Astrocyte of the cerebellum (primary cell): ENCODE measurements around the gene CS.

Experiments used
- DNase-seq: peaks from one replicate; pipeline ENCODE4 v3.0.0-alpha.2; 2011; ENCODE audit warnings: low read depth
- H3K4me3 ChIP-seq: 2 replicates; pipeline ENCODE4 v1.5.1; 2011; ENCODE audit warnings: mild to moderate bottlenecking, low read depth, low read length, moderate library complexity
- in situ Hi-C: cut with HindIII; loops from 2 replicates; pipeline ENCODE4 v1.10.0; 2017; ENCODE audit warnings: low sequenced_read_pairs
- TF ChIP-seq, protein P1 (sequence below): IDR thresholded peaks from 2 replicates; pipeline ENCODE4 v1.5.1; 2012; ENCODE audit warnings: low read length, low read depth, moderate library complexity, mild to moderate bottlenecking; ENCODE audit errors: missing control alignments

The CS gene

DNA sequence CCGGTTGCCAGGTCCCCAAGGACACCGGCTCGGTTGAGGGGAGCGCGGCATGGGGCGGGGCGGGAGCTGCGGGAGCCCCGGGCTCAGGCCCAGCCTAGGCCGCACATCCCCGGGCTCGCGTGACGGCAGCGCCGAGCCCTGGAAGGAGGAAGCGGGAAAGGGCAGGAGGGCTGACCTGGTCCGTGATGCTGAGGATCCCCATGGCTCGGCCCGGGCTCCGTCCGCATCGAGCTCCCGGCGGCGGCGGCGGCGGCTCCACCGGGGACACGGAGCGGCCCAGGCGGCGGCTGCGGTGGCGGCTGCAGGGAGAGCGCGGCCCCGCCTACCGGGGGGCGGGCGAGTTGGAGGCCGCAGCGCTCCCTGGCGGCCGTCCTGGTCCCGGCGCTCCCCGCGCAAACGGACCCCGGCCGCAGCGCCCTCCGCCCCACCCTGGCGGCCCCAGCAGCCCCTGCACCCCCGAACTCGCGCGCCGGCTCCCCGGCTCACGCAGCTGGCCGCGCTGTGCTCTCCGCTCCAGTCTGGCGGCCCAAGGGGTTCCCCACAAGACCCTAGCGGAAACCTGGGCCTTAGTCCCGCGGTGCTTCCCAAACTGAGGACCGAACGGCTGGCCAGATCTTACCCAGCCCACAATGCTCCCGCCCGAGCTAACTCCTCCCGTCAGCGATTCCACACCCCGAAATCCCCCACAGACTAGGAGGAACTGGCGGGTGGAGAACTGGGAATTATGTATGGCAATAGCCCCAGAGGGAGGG is 41.9 kb downstream of the CS start, which contains the start of gene ANKRD52:
Gene ANKRD52 (minus strand): TSS at position 317 of the 752 bp plus-strand sequence. CDS start 115 bp downstream, at position 202.
- in situ Hi-C loops = no loop called here
- TF ChIP-seq, protein P1, sequence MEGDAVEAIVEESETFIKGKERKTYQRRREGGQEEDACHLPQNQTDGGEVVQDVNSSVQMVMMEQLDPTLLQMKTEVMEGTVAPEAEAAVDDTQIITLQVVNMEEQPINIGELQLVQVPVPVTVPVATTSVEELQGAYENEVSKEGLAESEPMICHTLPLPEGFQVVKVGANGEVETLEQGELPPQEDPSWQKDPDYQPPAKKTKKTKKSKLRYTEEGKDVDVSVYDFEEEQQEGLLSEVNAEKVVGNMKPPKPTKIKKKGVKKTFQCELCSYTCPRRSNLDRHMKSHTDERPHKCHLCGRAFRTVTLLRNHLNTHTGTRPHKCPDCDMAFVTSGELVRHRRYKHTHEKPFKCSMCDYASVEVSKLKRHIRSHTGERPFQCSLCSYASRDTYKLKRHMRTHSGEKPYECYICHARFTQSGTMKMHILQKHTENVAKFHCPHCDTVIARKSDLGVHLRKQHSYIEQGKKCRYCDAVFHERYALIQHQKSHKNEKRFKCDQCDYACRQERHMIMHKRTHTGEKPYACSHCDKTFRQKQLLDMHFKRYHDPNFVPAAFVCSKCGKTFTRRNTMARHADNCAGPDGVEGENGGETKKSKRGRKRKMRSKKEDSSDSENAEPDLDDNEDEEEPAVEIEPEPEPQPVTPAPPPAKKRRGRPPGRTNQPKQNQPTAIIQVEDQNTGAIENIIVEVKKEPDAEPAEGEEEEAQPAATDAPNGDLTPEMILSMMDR = peak; percentile 40
- peak; percentile 32 for DNase-seq
- peak within 1 kb of the TSS; percentile 87 for H3K4me3 ChIP-seq

DNA sequence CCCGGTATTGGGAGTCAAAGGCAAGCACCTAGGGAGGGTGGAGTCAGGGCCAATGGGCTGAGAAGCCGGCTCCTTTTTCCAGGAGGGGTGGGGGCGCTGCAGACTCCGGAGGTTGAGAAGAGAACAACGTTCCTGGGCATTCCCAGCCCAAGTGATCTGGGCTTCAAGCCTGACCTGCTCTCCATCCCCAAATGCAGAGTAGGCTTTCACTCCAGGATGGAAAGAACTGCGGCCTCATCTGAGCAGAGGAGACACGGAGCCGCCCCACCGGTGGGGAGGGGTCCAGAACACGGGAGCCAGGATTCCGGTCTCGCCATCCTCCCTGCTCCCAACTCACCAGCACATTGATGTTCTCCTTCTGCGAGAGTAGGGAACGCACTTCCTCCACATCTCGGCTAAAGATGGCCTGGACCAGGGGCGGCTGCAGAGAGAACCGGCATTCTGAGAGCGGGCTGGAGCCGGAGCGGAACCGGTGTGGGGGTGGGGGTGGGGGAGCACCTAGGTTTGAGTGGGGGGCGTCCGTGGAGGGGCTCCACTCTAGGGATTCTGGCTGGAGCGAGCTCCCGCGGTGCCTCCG is 42.6 kb downstream of the CS start:
- H3K4me3 ChIP-seq = peak overlapping the region; percentile 87
- in situ Hi-C loops = no loop called here
- no peak for DNase-seq
- TF ChIP-seq, protein P1 = peak; percentile 1

DNA sequence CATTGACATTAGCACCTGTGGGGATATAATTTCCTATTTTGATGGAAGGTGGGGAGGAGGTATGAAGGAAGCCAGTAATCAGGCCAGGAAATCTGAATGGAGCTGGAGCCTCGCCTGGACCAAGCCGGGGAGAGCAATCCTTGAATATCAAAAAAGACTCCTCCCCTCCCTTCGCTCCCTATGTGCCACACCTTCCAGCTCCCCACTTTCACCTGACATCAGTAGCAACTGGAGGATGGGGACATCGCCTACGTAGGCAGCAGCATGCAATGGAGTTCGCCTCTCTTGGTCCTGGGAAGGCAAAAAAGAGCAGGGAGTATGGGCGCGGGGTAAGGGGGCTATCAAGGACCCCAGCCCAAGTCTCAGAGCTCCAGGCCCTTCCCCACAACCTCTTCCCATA is 43.1 kb downstream of the CS start:
- in situ Hi-C loops = no loop called here

DNA sequence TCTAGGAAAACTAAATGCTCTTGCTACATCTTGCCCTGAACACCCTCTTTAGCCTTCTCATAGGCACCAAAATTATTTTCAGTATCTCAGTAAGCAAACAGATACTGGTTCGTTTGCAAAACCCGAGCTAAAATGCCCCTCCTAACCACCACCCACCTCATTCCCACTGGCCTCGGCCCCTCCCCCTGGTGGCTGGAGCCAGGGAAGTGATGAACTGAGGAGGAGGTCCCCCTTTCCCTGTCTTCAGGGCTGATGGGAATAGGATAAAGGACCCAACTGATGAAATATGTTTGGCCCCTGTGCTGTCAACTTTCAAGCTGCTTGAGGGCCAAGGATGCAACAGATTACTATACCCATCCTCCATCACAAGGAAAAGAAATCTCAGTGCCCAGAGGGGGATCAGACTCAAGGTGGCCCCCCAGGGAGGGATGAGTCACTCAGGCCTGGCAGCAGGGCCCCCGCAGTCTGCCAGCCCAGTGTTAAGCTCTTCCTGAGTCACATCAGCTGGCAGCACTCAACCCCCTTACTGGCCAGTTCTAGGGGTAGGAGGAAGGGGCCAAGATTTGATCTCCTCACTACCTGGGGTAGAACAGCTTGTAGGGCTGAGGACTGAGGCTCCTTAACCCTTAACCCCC is 43.7 kb downstream of the CS start:
- TF ChIP-seq, protein P1 = peak; percentile 20

More for the DNA sequence above, 43.1 kb downstream of the CS start:
- no peak for DNase-seq
- TF ChIP-seq, protein P1 = no peak
- peak overlapping the region; percentile 87 for H3K4me3 ChIP-seq

DNA sequence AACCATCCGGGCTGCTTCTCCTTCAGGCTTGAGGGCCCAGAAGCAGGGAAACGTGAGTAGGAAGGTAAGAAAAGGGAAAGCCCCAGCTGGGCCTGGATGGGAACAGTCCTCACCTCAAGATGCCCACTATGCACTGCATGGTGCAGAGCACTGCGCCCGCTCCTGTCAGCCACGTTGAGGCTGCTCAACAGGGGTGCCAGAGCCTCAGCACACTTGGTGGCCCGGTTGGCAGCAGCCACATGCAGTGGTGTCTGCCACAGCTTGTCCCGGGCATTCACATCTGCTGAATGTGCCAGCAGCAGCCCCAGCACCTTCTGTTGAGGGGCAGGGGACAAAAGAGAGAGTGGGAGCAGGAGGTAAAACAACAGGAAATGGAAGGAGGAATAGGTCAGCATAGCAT is 44.5 kb downstream of the CS start:
- TF ChIP-seq, protein P1 = no peak
- H3K4me3 ChIP-seq = no peak overlapping the region
- in situ Hi-C loops = no loop called here
- DNase-seq = no peak

More for the DNA sequence above, 43.7 kb downstream of the CS start:
- in situ Hi-C loops = no loop called here
- DNase-seq = no peak
- peak overlapping the region; percentile 87 for H3K4me3 ChIP-seq

DNA sequence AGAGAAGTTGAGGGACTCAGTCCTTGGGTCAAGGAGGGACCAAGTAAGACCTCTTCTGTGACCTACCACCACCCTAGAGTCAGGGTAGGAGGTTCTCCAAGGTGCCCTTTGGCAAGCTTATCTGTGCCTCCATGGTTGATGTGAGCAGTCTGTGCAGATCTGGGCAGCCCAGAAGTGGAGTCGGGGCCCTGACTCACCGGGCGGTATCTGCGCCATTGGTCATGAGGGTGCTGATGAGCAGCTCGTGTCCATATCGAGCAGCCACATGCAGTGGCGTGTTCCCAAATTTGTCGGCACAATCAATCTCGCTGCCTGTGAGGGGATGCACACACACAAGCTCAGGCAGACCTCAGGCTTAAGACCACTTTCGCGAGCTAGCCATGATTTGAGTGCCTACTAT is 47.0 kb downstream of the CS start:
- H3K4me3 ChIP-seq = no peak overlapping the region
- TF ChIP-seq, protein P1 = no peak
- DNase-seq = no peak
- in situ Hi-C loops = no loop called here
